MCF 10A (cell line): ENCODE measurements around the gene C6orf120. TPM values are rescaled to one million over a fixed set of nuclear protein-coding genes. Genes with fewer than 3 reads are reported as not detected.

Source experiments
- BruUV-seq: library from RNA; stranded (reverse); fragments of 400-500 nt; replicated peaks from 2 replicates; lab custom pipeline; 2021; lab: Mats Ljungman, UMichigan
- CTCF ChIA-PET: fragments of 300-600 bp; sonication (Branson Sonifier 250); formaldehyde crosslinking; extraction: SDS; loops from one replicate; lab custom pipeline; 2021; ENCODE audit warnings: antibody characterized with exemption, inconsistent platforms; lab: Yijun Ruan, JAX
- POLR2A ChIA-PET: fragments of 300-600, 350-650 bp; sonication (Branson Sonifier 250); formaldehyde crosslinking; extraction: SDS; loops from one replicate; lab custom pipeline; 2020; ENCODE audit warnings: antibody characterized with exemption, inconsistent platforms; lab: Yijun Ruan, JAX
- DNase-seq: peaks from one replicate; pipeline ENCODE4 v3.0.0-alpha.2; 2018; ENCODE audit not compliant: unreplicated experiment
- H3K27ac Mint-ChIP-seq: one replicate; pipeline ENCODE4 v1.8.0; 2022; ENCODE audit warnings: mild to moderate bottlenecking, low read depth, mixed read lengths; ENCODE audit not compliant: unreplicated experiment
- H3K27me3 Mint-ChIP-seq: one replicate; pipeline ENCODE4 v1.8.0; 2022; ENCODE audit warnings: mixed read lengths; ENCODE audit not compliant: insufficient read depth, unreplicated experiment
- H3K36me3 Mint-ChIP-seq: one replicate; pipeline ENCODE4 v1.8.0; 2022; ENCODE audit warnings: mild to moderate bottlenecking, moderate library complexity, mixed read lengths; ENCODE audit not compliant: insufficient read depth, unreplicated experiment
- H3K4me1 Mint-ChIP-seq: one replicate; pipeline ENCODE4 v1.8.0; 2022; ENCODE audit warnings: mixed read lengths; ENCODE audit not compliant: insufficient read depth, unreplicated experiment
- H3K4me3 Mint-ChIP-seq: one replicate; pipeline ENCODE4 v1.8.0; 2022; ENCODE audit warnings: mild to moderate bottlenecking, moderate library complexity, mixed read lengths; ENCODE audit not compliant: unreplicated experiment
- H3K9me3 Mint-ChIP-seq: one replicate; pipeline ENCODE4 v1.8.0; 2022; ENCODE audit warnings: mixed read lengths; ENCODE audit not compliant: unreplicated experiment
- CTCF ChIP-seq: fragments of 200-600 bp; IDR thresholded peaks from one replicate; pipeline ENCODE4 v1.8.0; 2022; ENCODE audit warnings: antibody characterized with exemption, mild to moderate bottlenecking; ENCODE audit not compliant: unreplicated experiment
- intact Hi-C: fragments of 100-400 bp; cut with micrococcal nuclease; formaldehyde crosslinking; loops from 2 replicates; pipeline ENCODE4 v1.14.1; 2022
- total RNA-seq: library from RNA; stranded (reverse); gene quantifications from 2 replicates; pipeline ENCODE4 v1.2.3, GENCODE V29; 2022

Gene C6orf120
- total RNA-seq, 1 experiment from 2014 or later = 25.3 TPM

GRCh38 chr6:169654598-169655391, 47.1 kb upstream of the C6orf120 start:
- Mint-ChIP-seq H3K27ac (peak overlapping the region; percentile 8), H3K4me3 (peak overlapping the region; percentile 88), H3K27me3 (no peaks in the 10 kb centered on the region), H3K9me3 (no peaks in the 10 kb centered on the region), H3K36me3 (peaks cover 41% of the 10 kb centered on the region), H3K4me1 (no peaks in the 10 kb centered on the region)
- intact Hi-C loops = loop anchor here (1.0 kb wide), 1 partner anchor 48 kb away; the partner anchor contains the start of genes C6orf120 and WDR27
- POLR2A ChIA-PET = interaction anchor here (0.5 to 1.6 kb wide), 3 partner anchors 45 to 695 kb away, joined by 3 to 6 read pairs (median 3); partner anchors contain the start of genes C6orf120 and WDR27
- no peak for TF ChIP-seq CTCF
- CTCF ChIA-PET = interaction anchor here (0.7 to 1.2 kb wide), 3 partner anchors 43 to 1430 kb away, joined by 3 read pairs; no protein-coding TSS in a partner anchor
- no TSS peak for BruUV-seq
- DNase-seq = peak; percentile 74

- ChIA-PET CTCF (no interaction called here), POLR2A (interaction anchor here (0.7 kb wide), 1 partner anchor 10 kb away, joined by 3 read pairs; no protein-coding TSS in a partner anchor)
- Mint-ChIP-seq H3K36me3 (peaks cover 51% of the 10 kb centered on the region), H3K27ac (no peak overlapping the region), H3K27me3 (no peaks in the 10 kb centered on the region), H3K9me3 (no peaks in the 10 kb centered on the region), H3K4me3 (no peak overlapping the region), H3K4me1 (no peaks in the 10 kb centered on the region)
- intact Hi-C loops = no loop called here
- no TSS peak for BruUV-seq
- DNase-seq = no peak
- TF ChIP-seq CTCF = no peak
Measured at GRCh38 chr6:169656546-169657283, 45.2 kb upstream of the C6orf120 start.

- H3K4me1 Mint-ChIP-seq = no peaks in the 10 kb centered on the region
- ChIA-PET POLR2A (no interaction called here), CTCF (no interaction called here)
- TF ChIP-seq CTCF = no peak
- no TSS peak for BruUV-seq
- DNase-seq = no peak
- no peaks in the 10 kb centered on the region for H3K27me3 Mint-ChIP-seq
- no peaks in the 10 kb centered on the region for H3K9me3 Mint-ChIP-seq
- intact Hi-C loops = no loop called here
- peaks cover 56% of the 10 kb centered on the region for H3K36me3 Mint-ChIP-seq
- H3K4me3 Mint-ChIP-seq = no peak overlapping the region
- no peak overlapping the region for H3K27ac Mint-ChIP-seq
Measured at GRCh38 chr6:169657284-169657610, 44.7 kb upstream of the C6orf120 start.
